Keratinocyte (primary cell): ENCODE results near the gene ROR1. TPM values are rescaled to one million over a fixed set of nuclear protein-coding genes. Genes with fewer than 3 reads are reported as not detected.

ENCODE experiments used
- DNase-seq: peaks from one replicate; pipeline ENCODE4 v3.0.0-alpha.2; 2011; ENCODE audit warnings: low read depth, missing footprints, low spot score
- FAIRE-seq: peaks from 2 replicates; lab custom pipeline; 2011; peaks lifted over from hg19 to GRCh38; lab: Jason Lieb, UNC
- H2AFZ ChIP-seq: 2 replicates; pipeline ENCODE4 v1.6.0; 2012; ENCODE audit warnings: low read length, control low read depth, inconsistent platforms; ENCODE audit not compliant: control insufficient read depth
- H3K27ac ChIP-seq: 2 replicates; pipeline ENCODE4 v1.5.1; 2011; ENCODE audit warnings: low read length; ENCODE audit not compliant: control insufficient read depth, insufficient read depth
- H3K27me3 ChIP-seq: 3 replicates; pipeline ENCODE4 v1.6.0; 2011; ENCODE audit warnings: low read length; ENCODE audit not compliant: control insufficient read depth, insufficient read depth; ENCODE audit errors: extremely low read depth
- H3K36me3 ChIP-seq, 2 experiments: 2 replicates in 1 of 2; 3 replicates in 1 of 2; pipeline ENCODE4 v1.5.1; 2011; ENCODE audit warnings: low read length in 2 of 2, mild to moderate bottlenecking in 1 of 2; ENCODE audit not compliant: control insufficient read depth in 2 of 2, insufficient read depth in 2 of 2; ENCODE audit errors: extremely low read depth in 1 of 2
- H3K4me1 ChIP-seq: 3 replicates; pipeline ENCODE4 v1.5.1; 2011; ENCODE audit warnings: low read length; ENCODE audit not compliant: control insufficient read depth, insufficient read depth; ENCODE audit errors: extremely low read depth
- H3K4me2 ChIP-seq: 3 replicates; pipeline ENCODE4 v1.6.0; 2011; ENCODE audit warnings: low read depth, low read length; ENCODE audit not compliant: control insufficient read depth, insufficient read depth; ENCODE audit errors: extremely low read depth
- H3K4me3 ChIP-seq, 3 experiments: fragments of 200-600 bp in 1 of 3; sonication (generic) in 1 of 3; 2 replicates in 2 of 3; 3 replicates in 1 of 3; pipeline ENCODE4 v1.5.1; 2011 to 2016; ENCODE audit warnings: low read length in 3 of 3, mild to moderate bottlenecking in 3 of 3, control low read depth in 2 of 3, inconsistent platforms in 1 of 3, low read depth in 1 of 3, mixed read lengths in 1 of 3, mixed run types in 1 of 3, moderate library complexity in 1 of 3; ENCODE audit not compliant: control insufficient read depth in 2 of 3, insufficient read depth in 2 of 3; ENCODE audit errors: extremely low read depth in 1 of 3
- H3K79me2 ChIP-seq: 2 replicates; pipeline ENCODE4 v1.6.0; 2012; ENCODE audit warnings: low read length; ENCODE audit not compliant: control insufficient read depth, insufficient read depth
- H3K9ac ChIP-seq: 3 replicates; pipeline ENCODE4 v1.6.0; 2011; ENCODE audit warnings: low read length; ENCODE audit not compliant: control insufficient read depth, insufficient read depth; ENCODE audit errors: extremely low read depth
- H3K9me1 ChIP-seq: 3 replicates; pipeline ENCODE4 v1.6.0; 2011; ENCODE audit warnings: low read length; ENCODE audit not compliant: control insufficient read depth, insufficient read depth; ENCODE audit errors: extremely low read depth
- H3K9me3 ChIP-seq: 2 replicates; pipeline ENCODE4 v1.5.1; 2012; ENCODE audit warnings: low read depth, low read length; ENCODE audit not compliant: control insufficient read depth
- H4K20me1 ChIP-seq: 3 replicates; pipeline ENCODE4 v1.6.0; 2011; ENCODE audit warnings: low read length; ENCODE audit not compliant: control insufficient read depth, insufficient read depth; ENCODE audit errors: extremely low read depth
- CTCF ChIP-seq, 3 experiments: IDR thresholded peaks in 1 of 3; conservative IDR thresholded peaks in 1 of 3; optimal IDR thresholded peaks in 1 of 3; 2 replicates in 2 of 3; 3 replicates in 1 of 3; pipeline versions ENCODE3 to v1.5.1; 2011; ENCODE audit warnings: low read length in 3 of 3, mild to moderate bottlenecking in 3 of 3, moderate library complexity in 2 of 3, control low read depth in 1 of 3, inconsistent platforms in 1 of 3; ENCODE audit not compliant: insufficient read depth in 2 of 3; ENCODE audit errors: extremely low read depth in 1 of 3
- EZH2 ChIP-seq: IDR thresholded peaks from one replicate; pipeline ENCODE4 v1.6.1; 2012; ENCODE audit warnings: inconsistent platforms, mild to moderate bottlenecking, low read length, moderate library complexity
- dilution Hi-C: fragments of 300-500 bp; cut with MboI; formaldehyde crosslinking; loops from one replicate; pipeline ENCODE4 v1.7.0; 2020; ENCODE audit warnings: low sequenced_read_pairs; ENCODE audit not compliant: extremely low pct_ligation_motif_present
- polyA plus RNA-seq, 5 experiments: library from polyadenylated mRNA; depleted of rRNA in 3 of 5; stranded (reverse) in 3 of 5; stranded (forward) in 1 of 5; unstranded in 1 of 5; fragments of >200 nt; gene quantifications; 1 replicate in 1 of 5; 2 replicates in 3 of 5; 3 replicates in 1 of 5; pipeline versions ENCODE4 v1.2.1 to v1.2.3, GENCODE V29; 2011 to 2012; ENCODE audit warnings: missing spikeins in 2 of 5, low read depth in 1 of 5, low replicate concordance in 1 of 5

The ROR1 gene
- polyA plus RNA-seq, 1 donor (not counting 4 experiments of a cell fraction or from before 2014, with no cell fraction given): 9.2 TPM

GRCh38 chr1:64135462-64136223, 361.8 kb downstream of the ROR1 start:
- Histone ChIP-seq H3K9me1 (no peaks in the 10 kb centered on the region), H4K20me1 (no peaks in the 10 kb centered on the region), H2AFZ (no peak overlapping the region), H3K4me3 (no peak overlapping the region), H3K9me3 (no peaks in the 10 kb centered on the region), H3K79me2 (no peaks in the 10 kb centered on the region), H3K27ac (no peak overlapping the region), H3K9ac (no peak overlapping the region), H3K27me3 (no peaks in the 10 kb centered on the region), H3K4me2 (no peak overlapping the region), H3K4me1 (peaks cover 16% of the 10 kb centered on the region), H3K36me3 (peaks cover 0 to 2% of the 10 kb centered on the region in 2 experiments)
- no peak for DNase-seq
- dilution Hi-C loops: no loop called here
- FAIRE-seq: no peak
- TF ChIP-seq CTCF (optimal IDR thresholded peaks at IDR 0.05 in 1 of 3, IDR thresholded peaks at IDR 0.05 in 1 of 3, conservative IDR thresholded peaks at IDR 0.05 in 1 of 3; ENCODE audit: extremely low read depth in 1 of 3, insufficient read depth in 2 of 3, low read length in 3 of 3) (no peak), EZH2 (no peak)

DNA sequence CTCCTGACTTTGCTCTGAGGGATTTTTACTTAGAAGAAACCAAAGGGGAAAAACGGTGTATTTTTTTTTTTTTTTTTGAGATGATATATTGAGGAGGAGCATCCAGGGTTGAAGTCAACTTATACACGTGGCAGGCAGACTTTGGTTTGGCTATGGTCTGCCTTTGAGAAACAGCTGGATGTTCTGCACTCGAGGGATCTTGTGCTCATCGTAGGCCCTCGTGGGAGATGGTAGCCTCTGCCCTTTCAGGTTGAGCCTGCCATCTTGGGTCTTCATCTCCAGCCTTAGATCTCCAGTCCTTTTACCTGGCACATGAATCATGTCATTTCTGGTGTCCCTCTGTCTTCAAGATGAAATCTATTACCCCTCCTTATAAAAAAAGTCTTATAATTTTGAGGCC, 362.5 kb downstream of the ROR1 start:
- Histone ChIP-seq H3K27me3 (no peaks in the 10 kb centered on the region), H3K36me3 (peaks cover 0 to 2% of the 10 kb centered on the region in 2 experiments), H3K9me3 (no peaks in the 10 kb centered on the region), H3K4me1 (peaks cover 16% of the 10 kb centered on the region), H4K20me1 (no peaks in the 10 kb centered on the region), H3K4me3 (no peak overlapping the region), H3K9ac (no peak overlapping the region), H3K4me2 (no peak overlapping the region), H3K27ac (no peak overlapping the region), H2AFZ (no peak overlapping the region), H3K9me1 (no peaks in the 10 kb centered on the region), H3K79me2 (no peaks in the 10 kb centered on the region)
- no peak for FAIRE-seq
- dilution Hi-C loops: no loop called here
- no peak for TF ChIP-seq CTCF (optimal IDR thresholded peaks at IDR 0.05 in 1 of 3, IDR thresholded peaks at IDR 0.05 in 1 of 3, conservative IDR thresholded peaks at IDR 0.05 in 1 of 3; ENCODE audit: extremely low read depth in 1 of 3, insufficient read depth in 2 of 3, low read length in 3 of 3)
- no peak for TF ChIP-seq EZH2
- DNase-seq: no peak
